ENCODE measurements around the gene POU2AF3.

The POU2AF3 gene

GRCh38 chr11:111331711-111332479 is 33.5 kb downstream of the POU2AF3 start:
- no peak for DNase-seq (ENCODE audit: extremely low spot score)
- POLR2A ChIA-PET = interaction anchor here (1.2 kb wide), 1 partner anchor 11 kb away, joined by 3 read pairs; no protein-coding TSS in a partner anchor
- CTCF ChIA-PET = interaction anchor here (1.2 to 3.5 kb wide), 5 partner anchors 11 to 102 kb away, joined by 3 to 20 read pairs (median 4); no protein-coding TSS in a partner anchor
- TF ChIP-seq, protein P1, sequence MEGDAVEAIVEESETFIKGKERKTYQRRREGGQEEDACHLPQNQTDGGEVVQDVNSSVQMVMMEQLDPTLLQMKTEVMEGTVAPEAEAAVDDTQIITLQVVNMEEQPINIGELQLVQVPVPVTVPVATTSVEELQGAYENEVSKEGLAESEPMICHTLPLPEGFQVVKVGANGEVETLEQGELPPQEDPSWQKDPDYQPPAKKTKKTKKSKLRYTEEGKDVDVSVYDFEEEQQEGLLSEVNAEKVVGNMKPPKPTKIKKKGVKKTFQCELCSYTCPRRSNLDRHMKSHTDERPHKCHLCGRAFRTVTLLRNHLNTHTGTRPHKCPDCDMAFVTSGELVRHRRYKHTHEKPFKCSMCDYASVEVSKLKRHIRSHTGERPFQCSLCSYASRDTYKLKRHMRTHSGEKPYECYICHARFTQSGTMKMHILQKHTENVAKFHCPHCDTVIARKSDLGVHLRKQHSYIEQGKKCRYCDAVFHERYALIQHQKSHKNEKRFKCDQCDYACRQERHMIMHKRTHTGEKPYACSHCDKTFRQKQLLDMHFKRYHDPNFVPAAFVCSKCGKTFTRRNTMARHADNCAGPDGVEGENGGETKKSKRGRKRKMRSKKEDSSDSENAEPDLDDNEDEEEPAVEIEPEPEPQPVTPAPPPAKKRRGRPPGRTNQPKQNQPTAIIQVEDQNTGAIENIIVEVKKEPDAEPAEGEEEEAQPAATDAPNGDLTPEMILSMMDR (IDR thresholded peaks at IDR 0.05; ENCODE audit: control extremely low read depth, extremely low read depth, low read depth, missing control alignments) = no peak

GRCh38 chr11:111334532-111335502 is 36.5 kb downstream of the POU2AF3 start:
- ChIA-PET CTCF (interaction anchor here (0.9 to 3.5 kb wide), 4 partner anchors 11 to 94 kb away, joined by 3 to 20 read pairs (median 4); no protein-coding TSS in a partner anchor), POLR2A (no interaction called here)
- DNase-seq (ENCODE audit: extremely low spot score) = no peak
- TF ChIP-seq, protein P1 (IDR thresholded peaks at IDR 0.05; ENCODE audit: control extremely low read depth, extremely low read depth, low read depth, missing control alignments) = no peak

- CTCF ChIA-PET = interaction anchor here (2.4 kb wide), 1 partner anchor 9 kb away, joined by 10 read pairs; no protein-coding TSS in a partner anchor
- DNase-seq (ENCODE audit: extremely low spot score) = no peak
- TF ChIP-seq, protein P1 (IDR thresholded peaks at IDR 0.05; ENCODE audit: control extremely low read depth, extremely low read depth, low read depth, missing control alignments) = no peak
- POLR2A ChIA-PET = no interaction called here
These were observed 37.2 kb downstream of the POU2AF3 start for GRCh38 chr11:111335549-111335948.

DNA sequence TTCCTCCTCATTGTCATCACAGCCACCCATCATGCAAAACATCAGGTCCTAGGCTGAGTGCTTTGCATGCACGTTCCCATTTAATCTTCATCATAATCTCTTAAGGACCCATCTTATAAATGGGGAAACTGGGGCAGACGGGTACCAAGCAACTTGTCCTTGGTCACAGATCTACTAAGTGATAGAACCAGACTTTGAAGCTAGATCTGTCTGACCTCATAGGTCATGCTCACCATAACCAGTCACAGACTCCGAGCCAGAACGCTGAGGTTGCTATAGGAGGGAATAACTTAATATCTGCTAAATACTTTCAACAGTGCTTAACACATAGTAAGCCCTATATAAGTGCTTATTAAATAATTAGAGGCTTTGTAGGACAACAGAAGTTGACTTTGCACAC is 37.7 kb downstream of the POU2AF3 start:
- CTCF ChIA-PET = interaction anchor here (1.0 to 2.4 kb wide), 3 partner anchors 10 to 94 kb away, joined by 3 to 10 read pairs (median 3); no protein-coding TSS in a partner anchor
- DNase-seq (ENCODE audit: extremely low spot score) = no peak
- POLR2A ChIA-PET = no interaction called here
- TF ChIP-seq, protein P1 (IDR thresholded peaks at IDR 0.05; ENCODE audit: control extremely low read depth, extremely low read depth, low read depth, missing control alignments) = no peak

DNA sequence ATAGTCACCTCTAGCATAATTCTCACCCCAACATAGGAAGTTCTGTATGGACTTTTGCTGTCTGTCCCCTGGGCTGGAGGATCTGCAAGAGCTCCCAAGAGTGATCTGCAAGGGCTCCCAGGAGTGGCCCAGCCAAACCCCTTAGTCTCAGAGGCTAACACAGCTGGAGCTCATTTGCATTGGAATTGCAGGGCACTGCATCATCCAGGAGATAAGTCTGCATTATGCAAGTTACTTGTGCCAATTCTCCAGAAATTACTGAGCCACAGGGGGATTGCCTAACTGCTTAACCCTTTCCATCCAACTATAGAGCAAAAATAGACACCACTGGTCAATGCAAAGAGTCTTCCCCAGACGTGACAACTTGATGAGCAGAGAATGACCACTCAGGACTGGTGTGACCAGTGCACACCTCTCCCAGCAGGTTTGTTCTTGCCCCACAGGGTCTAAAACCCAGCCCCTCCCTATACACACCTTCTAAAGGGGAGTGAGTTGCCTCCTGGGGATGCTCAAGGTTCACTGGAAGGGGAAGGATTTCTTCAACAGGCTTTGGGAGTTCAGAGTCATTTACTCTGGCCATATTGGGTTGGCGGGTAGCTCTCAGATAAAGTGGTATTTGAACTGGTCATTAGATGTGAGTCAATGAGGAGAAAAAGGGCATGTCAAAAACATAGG is 38.4 kb downstream of the POU2AF3 start:
- ChIA-PET POLR2A (no interaction called here), CTCF (interaction anchor here (1.0 to 2.4 kb wide), 5 partner anchors 9 to 93 kb away, joined by 3 to 10 read pairs (median 4); no protein-coding TSS in a partner anchor)
- no peak for DNase-seq (ENCODE audit: extremely low spot score)
- TF ChIP-seq, protein P1 (IDR thresholded peaks at IDR 0.05; ENCODE audit: control extremely low read depth, extremely low read depth, low read depth, missing control alignments) = no peak
